MCF 10A (cell line): ENCODE measurements around the gene RRAD. TPM values are rescaled to one million over a fixed set of nuclear protein-coding genes. Genes with fewer than 3 reads are reported as not detected.

Experiments used
- BruUV-seq: library from RNA; stranded (reverse); fragments of 400-500 nt; replicated peaks from 2 replicates; lab custom pipeline; 2021; lab: Mats Ljungman, UMichigan
- CTCF ChIA-PET: fragments of 300-600 bp; sonication (Branson Sonifier 250); formaldehyde crosslinking; extraction: SDS; loops from one replicate; lab custom pipeline; 2021; ENCODE audit warnings: antibody characterized with exemption, inconsistent platforms; lab: Yijun Ruan, JAX
- POLR2A ChIA-PET: fragments of 300-600, 350-650 bp; sonication (Branson Sonifier 250); formaldehyde crosslinking; extraction: SDS; loops from one replicate; lab custom pipeline; 2020; ENCODE audit warnings: antibody characterized with exemption, inconsistent platforms; lab: Yijun Ruan, JAX
- DNase-seq: peaks from one replicate; pipeline ENCODE4 v3.0.0-alpha.2; 2018; ENCODE audit not compliant: unreplicated experiment
- H3K27ac Mint-ChIP-seq: one replicate; pipeline ENCODE4 v1.8.0; 2022; ENCODE audit warnings: mild to moderate bottlenecking, low read depth, mixed read lengths; ENCODE audit not compliant: unreplicated experiment
- H3K27me3 Mint-ChIP-seq: one replicate; pipeline ENCODE4 v1.8.0; 2022; ENCODE audit warnings: mixed read lengths; ENCODE audit not compliant: insufficient read depth, unreplicated experiment
- H3K36me3 Mint-ChIP-seq: one replicate; pipeline ENCODE4 v1.8.0; 2022; ENCODE audit warnings: mild to moderate bottlenecking, moderate library complexity, mixed read lengths; ENCODE audit not compliant: insufficient read depth, unreplicated experiment
- H3K4me1 Mint-ChIP-seq: one replicate; pipeline ENCODE4 v1.8.0; 2022; ENCODE audit warnings: mixed read lengths; ENCODE audit not compliant: insufficient read depth, unreplicated experiment
- H3K4me3 Mint-ChIP-seq: one replicate; pipeline ENCODE4 v1.8.0; 2022; ENCODE audit warnings: mild to moderate bottlenecking, moderate library complexity, mixed read lengths; ENCODE audit not compliant: unreplicated experiment
- H3K9me3 Mint-ChIP-seq: one replicate; pipeline ENCODE4 v1.8.0; 2022; ENCODE audit warnings: mixed read lengths; ENCODE audit not compliant: unreplicated experiment
- CTCF ChIP-seq: fragments of 200-600 bp; IDR thresholded peaks from one replicate; pipeline ENCODE4 v1.8.0; 2022; ENCODE audit warnings: antibody characterized with exemption, mild to moderate bottlenecking; ENCODE audit not compliant: unreplicated experiment
- intact Hi-C: fragments of 100-400 bp; cut with micrococcal nuclease; formaldehyde crosslinking; loops from 2 replicates; pipeline ENCODE4 v1.14.1; 2022
- total RNA-seq: library from RNA; stranded (reverse); gene quantifications from 2 replicates; pipeline ENCODE4 v1.2.3, GENCODE V29; 2022

The RRAD gene
- total RNA-seq, 1 experiment from 2014 or later = not detected

- Mint-ChIP-seq H3K9me3 (no peaks in the 10 kb centered on the region), H3K4me3 (no peak overlapping the region), H3K27ac (peak overlapping the region; percentile 46), H3K4me1 (peaks cover 15% of the 10 kb centered on the region), H3K27me3 (no peaks in the 10 kb centered on the region), H3K36me3 (peaks cover 54% of the 10 kb centered on the region)
- CTCF ChIA-PET = interaction anchor here (0.5 to 2.4 kb wide), 3 partner anchors 40 to 577 kb away, joined by 3 to 8 read pairs (median 5); no protein-coding TSS in a partner anchor
- no peak for TF ChIP-seq CTCF
- POLR2A ChIA-PET = interaction anchor here (0.9 to 5.2 kb wide), 3 partner anchors 8 to 39 kb away, joined by 3 to 25 read pairs (median 3); partner anchors contain the start of gene PDP2
- BruUV-seq = no TSS peak
- intact Hi-C loops = no loop called here
- no peak for DNase-seq
Observed at GRCh38 chr16:66888647-66889615, 36.4 kb downstream of the RRAD start.

GRCh38 chr16:66886914-66887313 is 38.4 kb downstream of the RRAD start:
- no peak for DNase-seq
- POLR2A ChIA-PET = interaction anchor here (0.7 to 1.3 kb wide), 2 partner anchors 13 to 47 kb away, joined by 3 read pairs; no protein-coding TSS in a partner anchor
- Mint-ChIP-seq H3K27ac (peak overlapping the region; percentile 22), H3K4me1 (peaks cover 15% of the 10 kb centered on the region), H3K4me3 (no peak overlapping the region), H3K9me3 (no peaks in the 10 kb centered on the region), H3K36me3 (peaks cover 54% of the 10 kb centered on the region), H3K27me3 (no peaks in the 10 kb centered on the region)
- no TSS peak for BruUV-seq
- CTCF ChIA-PET = interaction anchor here (0.6 to 2.7 kb wide), 2 partner anchors 9 to 75 kb away, joined by 5 to 17 read pairs; no protein-coding TSS in a partner anchor
- intact Hi-C loops = no loop called here
- TF ChIP-seq CTCF = no peak

GRCh38 chr16:66886321-66886720 is 39.0 kb downstream of the RRAD start:
- H3K27me3 Mint-ChIP-seq = no peaks in the 10 kb centered on the region
- no peak overlapping the region for H3K4me3 Mint-ChIP-seq
- TF ChIP-seq CTCF = no peak
- intact Hi-C loops = no loop called here
- H3K9me3 Mint-ChIP-seq = no peaks in the 10 kb centered on the region
- POLR2A ChIA-PET = interaction anchor here (0.6 to 1.3 kb wide), 4 partner anchors 13 to 216 kb away, joined by 3 read pairs; no protein-coding TSS in a partner anchor
- CTCF ChIA-PET = interaction anchor here (0.6 to 2.7 kb wide), 6 partner anchors 9 to 595 kb away, joined by 3 to 17 read pairs (median 4); partner anchors contain the start of gene ATP6V0D1
- H3K4me1 Mint-ChIP-seq = peaks cover 15% of the 10 kb centered on the region
- peaks cover 54% of the 10 kb centered on the region for H3K36me3 Mint-ChIP-seq
- no TSS peak for BruUV-seq
- peak overlapping the region; percentile 22 for H3K27ac Mint-ChIP-seq
- DNase-seq = no peak

GRCh38 chr16:66885491-66885890 is 39.8 kb downstream of the RRAD start:
- POLR2A ChIA-PET = no interaction called here
- intact Hi-C loops = no loop called here
- no TSS peak for BruUV-seq
- CTCF ChIA-PET = interaction anchor here (0.7 to 2.7 kb wide), 3 partner anchors 10 to 596 kb away, joined by 3 to 17 read pairs (median 4); partner anchors contain the start of gene ATP6V0D1
- Mint-ChIP-seq H3K36me3 (peaks cover 54% of the 10 kb centered on the region), H3K4me3 (no peak overlapping the region), H3K9me3 (no peaks in the 10 kb centered on the region), H3K27me3 (no peaks in the 10 kb centered on the region), H3K27ac (no peak overlapping the region), H3K4me1 (peaks cover 15% of the 10 kb centered on the region)
- no peak for DNase-seq
- TF ChIP-seq CTCF = no peak
